HepG2 (cell line): ENCODE results near the gene CLHC1. TPM values are rescaled to one million over a fixed set of nuclear protein-coding genes. Genes with fewer than 3 reads are reported as not detected.

ENCODE experiments used
- GTF3A ChIP-seq: sonication (generic); formaldehyde crosslinking; conservative IDR thresholded peaks from 2 replicates; pipeline ENCODE4 v1.4.0; 2020; ENCODE audit warnings: mild to moderate bottlenecking, missing genetic modification reagents
- HDAC6 ChIP-seq: fragments of 200-600 bp; sonication (generic); IDR thresholded peaks from 2 replicates; pipeline ENCODE4 v1.7.0; 2017; ENCODE audit warnings: mild to moderate bottlenecking, antibody characterized with exemption, low read length, low read depth
- HIVEP1 ChIP-seq: sonication (generic); formaldehyde crosslinking; IDR thresholded peaks from 2 replicates; pipeline ENCODE4 v1.4.0; 2020; ENCODE audit warnings: mild to moderate bottlenecking, missing genetic modification reagents
- LCORL ChIP-seq, 2 experiments: fragments of 450-650 bp in 1 of 2; sonication (generic) in 1 of 2; formaldehyde crosslinking in 1 of 2; IDR thresholded peaks; 2 replicates each; pipeline versions ENCODE4 v1.5.0 to v1.6.1; 2017 to 2020; ENCODE audit warnings: antibody characterized with exemption in 1 of 2, missing genetic modification reagents in 1 of 2
- NFE2L1 ChIP-seq: sonication (generic); formaldehyde crosslinking; IDR thresholded peaks from 2 replicates; pipeline ENCODE4 v1.4.0; 2020; ENCODE audit warnings: missing genetic modification reagents, mild to moderate bottlenecking, borderline replicate concordance
- NFYC ChIP-seq: IDR thresholded peaks from 2 replicates; pipeline ENCODE4 v1.6.1; 2016; ENCODE audit warnings: missing genetic modification reagents, missing compliant biosample characterization
- RAD21 ChIP-seq: fragments of 450-650 bp; formaldehyde crosslinking; IDR thresholded peaks from 2 replicates; pipeline ENCODE4 v1.5.0; 2020; ENCODE audit warnings: mild to moderate bottlenecking
- SNAPC2 ChIP-seq: sonication (generic); formaldehyde crosslinking; IDR thresholded peaks from 2 replicates; pipeline ENCODE4 v1.8.1; 2022; ENCODE audit warnings: mild to moderate bottlenecking, missing genetic modification reagents
- SOX13 ChIP-seq, 3 experiments: fragments of 450-650 bp in 1 of 3; sonication (generic) in 1 of 3; formaldehyde crosslinking in 1 of 3; IDR thresholded peaks in 2 of 3; conservative IDR thresholded peaks in 1 of 3; 2 replicates each; pipeline versions ENCODE4 v1.5.0 to v1.6.1; 2016 to 2020; ENCODE audit warnings: antibody characterized with exemption in 1 of 3, mild to moderate bottlenecking in 1 of 3, missing compliant biosample characterization in 1 of 3, missing genetic modification reagents in 1 of 3, moderate library complexity in 1 of 3
- ZBTB26 ChIP-seq: IDR thresholded peaks from 2 replicates; pipeline ENCODE4 v1.6.1; 2016; ENCODE audit warnings: missing compliant biosample characterization, missing genetic modification reagents, borderline replicate concordance
- ZNF234 ChIP-seq: sonication (generic); formaldehyde crosslinking; conservative IDR thresholded peaks from 2 replicates; pipeline ENCODE4 v1.5.1; 2020; ENCODE audit warnings: mild to moderate bottlenecking, missing genetic modification reagents
- ZNF354B ChIP-seq: sonication (generic); formaldehyde crosslinking; IDR thresholded peaks from 2 replicates; pipeline ENCODE4 v1.8.0; 2022; ENCODE audit warnings: mild to moderate bottlenecking, missing genetic modification reagents
- ZNF484 ChIP-seq: sonication (generic); formaldehyde crosslinking; IDR thresholded peaks from 2 replicates; pipeline ENCODE4 v1.5.1; 2020; ENCODE audit warnings: mild to moderate bottlenecking, low read depth, missing genetic modification reagents, borderline replicate concordance
- ZNF607 ChIP-seq: sonication (generic); formaldehyde crosslinking; IDR thresholded peaks from 2 replicates; pipeline ENCODE4 v1.5.1; 2020; ENCODE audit warnings: missing genetic modification reagents, mild to moderate bottlenecking, borderline replicate concordance
- ZNF773 ChIP-seq: sonication (generic); formaldehyde crosslinking; IDR thresholded peaks from 2 replicates; pipeline ENCODE4 v1.4.0; 2020; ENCODE audit warnings: missing genetic modification reagents, borderline replicate concordance
- ZNF777 ChIP-seq: sonication (generic); formaldehyde crosslinking; IDR thresholded peaks from 2 replicates; pipeline ENCODE4 v1.4.0; 2020; ENCODE audit warnings: missing genetic modification reagents
- ZNF883 ChIP-seq: sonication (generic); formaldehyde crosslinking; IDR thresholded peaks from 2 replicates; pipeline ENCODE4 v1.5.1; 2020; ENCODE audit warnings: mild to moderate bottlenecking, missing genetic modification reagents; ENCODE audit errors: not compliant biosample characterization
- polyA plus RNA-seq, 8 experiments: library from polyadenylated mRNA; depleted of rRNA in 3 of 8; stranded (reverse) in 7 of 8; unstranded in 1 of 8; fragments of >200 nt; fragmentation: Illumina TruSeq in 4 of 8; extraction: Trizol in 4 of 8; gene quantifications; 2 replicates each; pipeline versions ENCODE4 v1.2.1 to v1.2.3, GENCODE V29; 2011 to 2016; ENCODE audit warnings: low read depth in 4 of 8, missing spikeins in 1 of 8, mixed read lengths in 1 of 8; ENCODE audit not compliant: insufficient read depth in 1 of 8
- total RNA-seq, 5 experiments: library from RNA; depleted of rRNA; stranded (reverse); fragments of >200 nt; fragmentation: Illumina TruSeq; extraction: Trizol; gene quantifications; 2 replicates each; pipeline ENCODE4 v1.2.3, GENCODE V29; 2016; ENCODE audit warnings: low read depth in 1 of 5
- TF ChIP-seq, protein P1 (sequence below): sonication (generic); formaldehyde crosslinking; IDR thresholded peaks from 2 replicates; pipeline ENCODE4 v1.4.0; 2020; ENCODE audit warnings: missing genetic modification reagents
- TF ChIP-seq, protein P2 (sequence below): sonication (generic); formaldehyde crosslinking; IDR thresholded peaks from 2 replicates; pipeline ENCODE4 v1.9.0; 2022; ENCODE audit warnings: missing genetic modification reagents, mild to moderate bottlenecking, borderline replicate concordance

Gene CLHC1
- total and polyA plus RNA-seq, 2 of the 13 experiments (the other 11 are each of a cell fraction or from before 2014, with no cell fraction given): 9.8 to 12.6 TPM

- TF ChIP-seq, protein P1, sequence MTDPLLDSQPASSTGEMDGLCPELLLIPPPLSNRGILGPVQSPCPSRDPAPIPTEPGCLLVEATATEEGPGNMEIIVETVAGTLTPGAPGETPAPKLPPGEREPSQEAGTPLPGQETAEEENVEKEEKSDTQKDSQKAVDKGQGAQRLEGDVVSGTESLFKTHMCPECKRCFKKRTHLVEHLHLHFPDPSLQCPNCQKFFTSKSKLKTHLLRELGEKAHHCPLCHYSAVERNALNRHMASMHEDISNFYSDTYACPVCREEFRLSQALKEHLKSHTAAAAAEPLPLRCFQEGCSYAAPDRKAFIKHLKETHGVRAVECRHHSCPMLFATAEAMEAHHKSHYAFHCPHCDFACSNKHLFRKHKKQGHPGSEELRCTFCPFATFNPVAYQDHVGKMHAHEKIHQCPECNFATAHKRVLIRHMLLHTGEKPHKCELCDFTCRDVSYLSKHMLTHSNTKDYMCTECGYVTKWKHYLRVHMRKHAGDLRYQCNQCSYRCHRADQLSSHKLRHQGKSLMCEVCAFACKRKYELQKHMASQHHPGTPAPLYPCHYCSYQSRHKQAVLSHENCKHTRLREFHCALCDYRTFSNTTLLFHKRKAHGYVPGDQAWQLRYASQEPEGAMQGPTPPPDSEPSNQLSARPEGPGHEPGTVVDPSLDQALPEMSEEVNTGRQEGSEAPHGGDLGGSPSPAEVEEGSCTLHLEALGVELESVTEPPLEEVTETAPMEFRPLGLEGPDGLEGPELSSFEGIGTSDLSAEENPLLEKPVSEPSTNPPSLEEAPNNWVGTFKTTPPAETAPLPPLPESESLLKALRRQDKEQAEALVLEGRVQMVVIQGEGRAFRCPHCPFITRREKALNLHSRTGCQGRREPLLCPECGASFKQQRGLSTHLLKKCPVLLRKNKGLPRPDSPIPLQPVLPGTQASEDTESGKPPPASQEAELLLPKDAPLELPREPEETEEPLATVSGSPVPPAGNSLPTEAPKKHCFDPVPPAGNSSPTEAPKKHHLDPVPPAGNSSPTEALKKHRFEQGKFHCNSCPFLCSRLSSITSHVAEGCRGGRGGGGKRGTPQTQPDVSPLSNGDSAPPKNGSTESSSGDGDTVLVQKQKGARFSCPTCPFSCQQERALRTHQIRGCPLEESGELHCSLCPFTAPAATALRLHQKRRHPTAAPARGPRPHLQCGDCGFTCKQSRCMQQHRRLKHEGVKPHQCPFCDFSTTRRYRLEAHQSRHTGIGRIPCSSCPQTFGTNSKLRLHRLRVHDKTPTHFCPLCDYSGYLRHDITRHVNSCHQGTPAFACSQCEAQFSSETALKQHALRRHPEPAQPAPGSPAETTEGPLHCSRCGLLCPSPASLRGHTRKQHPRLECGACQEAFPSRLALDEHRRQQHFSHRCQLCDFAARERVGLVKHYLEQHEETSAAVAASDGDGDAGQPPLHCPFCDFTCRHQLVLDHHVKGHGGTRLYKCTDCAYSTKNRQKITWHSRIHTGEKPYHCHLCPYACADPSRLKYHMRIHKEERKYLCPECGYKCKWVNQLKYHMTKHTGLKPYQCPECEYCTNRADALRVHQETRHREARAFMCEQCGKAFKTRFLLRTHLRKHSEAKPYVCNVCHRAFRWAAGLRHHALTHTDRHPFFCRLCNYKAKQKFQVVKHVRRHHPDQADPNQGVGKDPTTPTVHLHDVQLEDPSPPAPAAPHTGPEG (CRISPR knock-in tag): no peak
- TF ChIP-seq ZNF773 (CRISPR knock-in tag) (peak; percentile 85; the same call in 1 of the 2 replicates), SNAPC2 (CRISPR knock-in tag) (no peak), NFE2L1 (CRISPR knock-in tag) (0 out of 2 replicates have a peak, but pooled peaks have one; percentile 10), RAD21 (CRISPR knock-in tag) (peak; percentile 50), GTF3A (0 out of 2 replicates have a peak, but pooled peaks have one; percentile 16), ZNF234 (CRISPR knock-in tag) (no peak), ZNF607 (peak; percentile 59; the same call in 1 of the 2 replicates), HDAC6 (peak; percentile 94; the same call in 1 of the 2 replicates), ZBTB26 (peak; percentile 63; the same call in 1 of the 2 replicates), NFYC (CRISPR knock-in tag) (peak; percentile 32), ZNF883 (CRISPR knock-in tag) (peak; percentile 19), ZNF777 (peak; percentile 54; the same call in 1 of the 2 replicates), ZNF484 (CRISPR knock-in tag) (no peak; the same call in 1 of the 2 replicates), HIVEP1 (CRISPR knock-in tag) (peak; percentile 93), LCORL (IDR thresholded peaks at IDR 0.05) (0 out of 2 replicates have a peak, but pooled peaks have one; percentile 6), LCORL (CRISPR knock-in tag; IDR thresholded peaks at IDR 0.05) (no peak), SOX13 (IDR thresholded peaks at IDR 0.05) (peak; percentile 44; the same call in 1 of the 2 replicates), SOX13 (CRISPR knock-in tag; conservative IDR thresholded peaks at IDR 0.05 in 1 of 2, IDR thresholded peaks at IDR 0.05 in 1 of 2) (peak in 1 of 2 experiments; percentile 48; a peak in 2 of 4 replicates), ZNF354B (CRISPR knock-in tag) (peak; percentile 87; the same call in 1 of the 2 replicates)
- TF ChIP-seq, protein P2, sequence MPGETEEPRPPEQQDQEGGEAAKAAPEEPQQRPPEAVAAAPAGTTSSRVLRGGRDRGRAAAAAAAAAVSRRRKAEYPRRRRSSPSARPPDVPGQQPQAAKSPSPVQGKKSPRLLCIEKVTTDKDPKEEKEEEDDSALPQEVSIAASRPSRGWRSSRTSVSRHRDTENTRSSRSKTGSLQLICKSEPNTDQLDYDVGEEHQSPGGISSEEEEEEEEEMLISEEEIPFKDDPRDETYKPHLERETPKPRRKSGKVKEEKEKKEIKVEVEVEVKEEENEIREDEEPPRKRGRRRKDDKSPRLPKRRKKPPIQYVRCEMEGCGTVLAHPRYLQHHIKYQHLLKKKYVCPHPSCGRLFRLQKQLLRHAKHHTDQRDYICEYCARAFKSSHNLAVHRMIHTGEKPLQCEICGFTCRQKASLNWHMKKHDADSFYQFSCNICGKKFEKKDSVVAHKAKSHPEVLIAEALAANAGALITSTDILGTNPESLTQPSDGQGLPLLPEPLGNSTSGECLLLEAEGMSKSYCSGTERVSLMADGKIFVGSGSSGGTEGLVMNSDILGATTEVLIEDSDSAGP: peak; percentile 78
Measured at GRCh38 chr2:55232084-55232862, at the start of gene CLHC1, which contains the start of gene RPS27A (continued).
